ENCODE results near the gene SLC5A9.
"Not testable (repeated sequence)": the region's sequence is repeated elsewhere in the genome, so short reads cannot be mapped to it uniquely, and the experiment has no call there.

The SLC5A9 gene

DNA sequence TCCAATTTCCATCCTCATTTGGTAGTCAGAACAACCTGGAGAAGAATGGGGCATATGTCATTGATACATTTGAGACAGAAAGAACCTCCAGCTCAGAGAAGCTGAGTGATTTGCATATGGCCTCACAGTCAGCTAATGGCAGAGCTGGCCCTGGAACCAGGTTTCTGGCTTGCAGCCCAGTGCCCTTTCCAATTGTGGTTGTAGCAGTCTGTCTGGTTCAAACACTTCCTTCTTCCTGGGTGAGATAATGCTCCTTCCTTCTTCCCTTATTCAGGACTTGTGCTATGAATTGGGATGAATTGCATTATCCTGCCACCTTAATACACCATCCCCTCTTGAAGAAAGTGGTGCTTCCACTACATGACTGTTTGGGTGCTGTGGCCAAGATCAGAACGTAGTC lies 24.2 kb downstream of the SLC5A9 start:
- DNase-seq, result no peak

DNA sequence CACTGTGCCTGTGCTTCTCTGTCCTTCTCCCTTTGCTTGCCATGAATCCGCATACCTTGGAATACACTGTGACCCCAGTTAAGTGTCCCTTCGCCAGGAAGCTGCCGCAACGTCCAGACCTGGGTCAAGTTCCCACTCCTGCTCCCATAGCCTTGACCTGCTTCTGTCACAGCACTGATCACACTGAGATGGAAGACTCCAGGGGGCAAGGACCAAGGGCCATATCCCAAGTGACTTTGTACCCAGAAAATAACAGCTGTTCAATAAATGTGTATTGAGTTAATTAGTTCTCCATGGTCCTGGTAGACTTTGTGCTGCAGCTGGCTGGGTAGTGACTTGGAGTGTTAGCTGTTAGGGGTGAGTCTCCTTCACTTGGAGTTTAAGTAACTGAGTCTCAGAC lies 25.8 kb downstream of the SLC5A9 start:
- no peak for DNase-seq

DNA sequence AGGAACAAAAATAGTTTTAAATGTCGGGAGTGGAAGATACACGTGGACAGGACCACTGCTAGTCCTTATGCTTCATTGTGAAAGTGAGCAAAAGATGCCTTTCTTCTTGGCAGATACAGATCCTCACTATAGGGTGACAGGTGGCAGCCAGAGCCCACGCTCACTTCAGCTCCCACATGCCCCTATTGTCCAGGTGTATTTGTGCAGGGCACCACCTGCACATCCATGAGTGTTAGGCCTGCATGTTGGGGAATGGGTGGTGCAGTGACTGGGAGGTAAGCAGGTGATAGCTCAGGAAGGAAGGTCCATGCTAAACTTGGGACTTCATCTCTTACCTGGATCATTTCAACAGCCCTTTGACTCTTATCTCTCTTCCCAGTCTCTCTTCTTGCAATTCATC lies 27.4 kb downstream of the SLC5A9 start:
- DNase-seq, result no peak

DNA sequence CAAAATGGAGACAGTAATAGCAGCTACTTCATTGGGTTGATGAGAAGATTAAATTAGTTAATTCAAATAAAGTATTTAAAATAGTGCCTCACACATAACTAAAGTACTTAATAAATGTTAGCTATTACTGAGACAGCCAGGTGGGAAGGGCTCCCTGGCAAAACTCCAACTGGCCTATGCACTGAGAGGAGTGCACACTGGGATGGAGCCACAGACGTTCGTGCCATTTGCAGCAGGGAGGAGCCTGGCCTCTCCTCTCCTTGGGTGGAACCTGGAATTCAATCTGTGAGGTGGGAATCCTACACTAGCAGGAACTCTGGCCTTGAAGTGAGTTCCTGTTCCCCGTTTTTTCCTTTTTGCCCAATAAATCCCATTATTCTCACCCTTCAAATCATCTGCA lies 28.1 kb downstream of the SLC5A9 start:
- DNase-seq, result no peak

DNA sequence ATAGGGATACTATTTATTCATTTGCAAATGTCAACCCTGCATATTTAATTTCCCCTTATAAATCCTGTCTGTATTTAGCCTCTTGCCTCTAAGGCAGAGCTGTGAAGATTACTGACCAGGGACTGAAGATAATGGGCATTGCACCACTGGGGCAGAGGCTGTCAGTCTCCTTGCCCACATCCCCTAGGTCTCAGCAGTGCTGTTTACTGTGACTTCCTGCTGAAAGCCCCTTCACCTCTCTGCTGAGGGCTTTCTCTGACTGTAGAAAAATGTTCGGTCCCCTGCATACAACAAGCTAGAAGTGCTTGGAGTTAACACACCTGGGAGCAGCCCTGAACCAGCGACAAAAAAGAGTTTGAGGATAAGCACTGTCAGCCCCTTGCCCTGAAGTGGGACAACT lies 28.8 kb downstream of the SLC5A9 start:
- DNase-seq, result no peak

DNA sequence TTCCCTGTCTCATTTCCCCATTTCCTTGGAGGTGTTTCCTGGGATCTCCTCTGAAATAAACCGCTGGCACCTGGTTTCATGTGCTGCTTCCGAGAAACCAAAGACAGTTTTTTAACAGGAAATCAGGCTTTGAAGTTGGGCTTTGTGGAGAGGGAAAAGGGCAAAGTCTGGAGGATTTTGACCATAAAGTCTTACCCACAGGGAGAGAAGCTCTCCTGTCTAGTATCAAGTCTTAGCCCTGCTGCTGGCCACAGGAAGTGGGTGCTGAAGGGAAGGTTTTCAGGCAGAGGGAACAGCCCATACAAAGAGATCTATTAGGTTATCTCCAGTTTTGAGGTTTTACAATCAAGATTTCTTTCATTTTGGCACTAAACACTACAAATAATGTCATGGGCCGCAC lies 29.3 kb downstream of the SLC5A9 start:
- no peak for DNase-seq

DNA sequence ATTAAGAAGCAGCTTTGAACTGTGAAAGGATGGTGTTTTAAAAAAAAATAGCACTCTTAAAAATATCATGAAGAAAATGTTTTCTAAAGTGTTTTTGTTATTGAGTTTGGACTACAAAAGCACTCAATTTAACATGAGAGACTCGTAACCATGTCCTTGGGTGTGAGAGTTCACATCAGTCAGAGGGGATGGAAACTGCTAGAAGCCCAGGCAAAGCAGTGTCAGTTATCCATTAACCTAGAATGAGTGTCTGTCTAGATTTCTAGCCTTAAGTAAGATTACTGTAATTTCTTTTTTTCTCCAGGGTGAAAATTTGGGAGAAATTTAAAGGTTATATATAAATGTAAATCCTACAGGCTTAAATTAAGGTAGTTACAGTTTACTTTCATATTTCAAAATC lies 31.7 kb downstream of the SLC5A9 start:
- DNase-seq, result no peak

DNA sequence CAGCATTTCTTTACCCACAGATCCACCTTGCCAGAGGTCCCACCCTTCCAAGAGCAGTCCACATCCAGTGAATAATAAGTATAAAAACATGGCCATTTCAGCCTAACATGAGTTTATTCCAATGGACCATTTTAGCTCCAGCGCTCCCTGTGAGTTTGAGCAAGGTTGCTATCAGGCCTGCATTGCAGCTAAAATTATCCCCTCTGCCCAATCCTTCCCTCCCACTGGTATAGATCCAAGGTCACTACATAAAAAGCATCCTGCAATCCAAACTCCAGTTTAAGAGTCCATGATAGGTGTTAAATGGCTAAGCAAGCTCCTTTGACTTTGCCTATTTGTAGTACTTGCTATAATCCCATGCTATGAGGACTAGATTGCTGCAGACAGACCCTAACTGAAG lies 35.6 kb downstream of the SLC5A9 start:
- no peak for DNase-seq

DNA sequence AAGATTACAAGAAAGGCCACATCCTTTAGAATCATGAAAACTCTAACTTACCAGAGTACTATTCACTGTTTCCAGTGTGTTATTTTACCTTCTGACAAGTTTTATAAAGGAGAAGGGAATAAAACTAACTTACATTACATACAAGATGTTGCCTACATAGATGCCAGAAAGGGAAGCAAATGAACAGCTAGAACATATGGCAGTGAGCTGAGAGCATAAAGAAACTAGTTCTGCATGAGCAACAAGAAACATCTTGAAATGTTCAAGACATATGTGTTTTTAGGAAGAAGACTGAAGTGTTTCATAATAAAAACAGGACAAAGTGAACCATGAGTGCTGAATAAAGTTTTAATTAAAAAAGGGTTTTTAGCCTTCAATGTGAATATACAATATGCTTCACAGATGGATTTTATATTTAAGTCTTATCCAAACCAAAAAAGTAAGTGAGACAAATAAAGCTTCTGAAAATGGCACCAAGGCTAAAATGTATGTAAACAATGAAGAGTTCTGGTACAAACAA lies 39.4 kb downstream of the SLC5A9 start:
- no peak for DNase-seq

DNA sequence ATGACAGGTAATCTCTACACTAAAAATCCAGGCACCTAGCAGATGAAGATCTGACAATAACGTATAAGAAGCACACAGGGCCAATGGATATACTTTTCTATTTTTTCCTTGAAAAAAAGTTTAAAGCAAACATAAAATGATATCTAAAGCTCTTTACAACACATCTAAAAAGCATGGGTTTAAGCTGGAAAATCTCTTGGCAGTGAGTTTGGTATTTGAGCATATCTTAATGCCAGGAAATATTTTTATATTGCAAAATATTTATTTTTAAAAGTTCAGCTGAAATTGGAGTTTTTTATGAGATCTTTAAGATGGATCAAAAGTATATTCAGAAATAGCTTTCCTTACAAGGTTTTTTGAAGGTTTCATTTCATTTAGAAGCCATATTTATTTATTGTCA lies 40.5 kb downstream of the SLC5A9 start:
- DNase-seq, result no peak

DNA sequence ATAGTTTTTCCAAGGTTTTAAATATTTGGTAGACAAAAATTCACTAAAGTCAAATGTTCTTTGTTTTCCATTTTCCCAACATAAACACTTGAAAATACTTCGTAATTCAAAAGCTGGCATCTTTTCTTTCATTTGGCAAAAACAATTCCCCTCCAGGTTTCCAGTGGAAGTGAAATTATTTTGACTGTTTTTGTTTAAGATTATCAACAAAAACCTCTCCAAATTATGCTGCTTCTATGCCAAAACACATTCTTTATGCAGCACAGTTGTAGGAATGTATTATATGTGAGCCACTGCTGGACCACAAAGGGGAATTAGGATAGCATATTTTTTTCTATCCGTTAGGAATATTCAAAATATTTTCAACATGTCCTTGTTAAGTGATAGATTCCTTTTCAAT lies 44.1 kb downstream of the SLC5A9 start:
- no peak for DNase-seq

DNA sequence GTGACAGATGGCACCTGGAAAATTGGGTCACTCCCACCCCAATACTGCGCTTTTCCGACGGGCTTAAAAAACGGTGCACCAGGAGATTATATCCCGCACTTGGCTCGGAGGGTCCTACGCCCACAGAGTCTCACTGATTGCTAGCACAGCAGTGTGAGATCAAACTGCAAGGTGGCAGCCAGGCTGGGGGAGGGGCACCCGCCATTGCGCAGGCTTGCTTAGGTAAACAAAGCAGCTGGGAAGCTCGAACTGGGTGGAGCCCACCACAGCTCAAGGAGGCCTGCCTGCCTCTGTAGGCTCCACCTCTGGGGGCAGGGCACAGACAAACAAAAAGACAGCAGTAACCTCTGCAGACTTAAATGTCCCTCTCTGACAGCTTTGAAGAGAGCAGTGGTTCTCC lies 54.9 kb downstream of the SLC5A9 start:
- DNase-seq, result not testable (repeated sequence)

DNA sequence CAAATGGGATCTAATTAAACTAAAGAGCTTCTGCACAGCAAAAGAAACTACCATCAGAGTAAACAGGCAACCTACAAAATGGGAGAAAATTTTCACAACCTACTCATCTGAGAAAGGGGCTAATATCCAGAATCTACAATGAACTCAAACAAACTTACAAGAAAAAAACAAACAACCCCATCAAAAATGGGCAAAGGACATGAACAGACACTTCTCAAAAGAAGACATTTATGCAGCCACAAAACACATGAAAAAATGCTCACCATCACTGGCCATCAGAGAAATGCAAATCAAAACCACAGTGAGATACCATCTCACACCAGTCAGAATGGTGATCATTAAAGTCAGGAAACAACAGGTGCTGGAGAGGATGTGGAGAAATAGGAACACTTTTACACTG lies 59.8 kb downstream of the SLC5A9 start:
- DNase-seq, result not testable (repeated sequence)

DNA sequence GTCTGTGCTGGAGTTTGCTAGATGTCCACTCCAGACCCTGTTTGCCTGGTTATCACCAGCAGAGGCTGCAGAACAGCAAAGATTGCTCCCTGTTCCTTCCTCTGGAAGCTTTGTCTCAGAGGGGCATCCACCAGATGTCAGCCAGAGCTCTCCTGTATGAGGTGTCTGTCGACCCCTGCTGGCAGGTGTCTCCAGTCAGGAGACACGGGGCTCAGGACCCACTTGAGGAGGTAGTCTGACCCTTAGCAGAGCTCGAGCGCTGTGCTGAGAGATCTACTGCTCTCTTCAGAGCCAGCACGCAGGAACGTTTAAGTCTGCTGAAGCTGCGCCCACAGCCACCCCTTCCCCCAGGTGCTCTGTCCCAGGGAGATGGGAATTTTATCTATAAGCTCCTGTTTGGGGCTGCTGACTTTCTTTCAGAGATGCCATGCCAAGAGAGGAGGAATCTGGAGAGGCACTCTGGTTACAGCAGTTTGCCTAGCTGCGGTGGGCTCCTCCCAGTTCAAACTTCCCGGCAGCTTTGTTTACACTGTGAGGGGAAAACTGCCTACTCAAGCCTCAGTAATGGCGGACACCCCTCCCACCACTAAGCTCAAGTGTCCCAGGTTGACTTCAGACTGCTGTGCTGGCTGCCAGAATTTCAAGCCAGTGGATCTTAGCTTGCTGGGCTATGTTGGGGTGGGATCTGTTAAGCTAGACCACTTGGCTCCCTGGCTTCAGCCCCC lies 62.3 kb downstream of the SLC5A9 start:
- DNase-seq, result not testable (repeated sequence)

DNA sequence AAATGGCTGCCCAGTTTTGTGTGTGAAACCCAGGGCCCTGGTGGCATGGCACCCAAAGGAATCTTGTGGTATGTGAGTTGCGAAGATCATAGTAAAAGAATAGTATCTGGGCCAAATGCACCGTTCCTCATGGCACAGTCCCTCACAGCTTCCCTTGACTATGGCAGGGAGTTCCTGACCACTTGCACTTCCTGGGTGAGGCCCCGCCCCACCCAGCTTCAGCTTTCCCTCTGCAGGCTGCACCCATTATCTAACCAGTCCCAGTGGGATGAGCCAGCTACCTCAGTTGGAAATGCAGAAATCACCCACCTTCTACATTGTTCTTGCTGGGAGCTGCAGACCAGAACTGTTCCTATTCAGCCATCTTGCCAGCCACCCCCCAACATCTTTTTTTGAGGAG lies 63.0 kb downstream of the SLC5A9 start:
- DNase-seq, result no peak

DNA sequence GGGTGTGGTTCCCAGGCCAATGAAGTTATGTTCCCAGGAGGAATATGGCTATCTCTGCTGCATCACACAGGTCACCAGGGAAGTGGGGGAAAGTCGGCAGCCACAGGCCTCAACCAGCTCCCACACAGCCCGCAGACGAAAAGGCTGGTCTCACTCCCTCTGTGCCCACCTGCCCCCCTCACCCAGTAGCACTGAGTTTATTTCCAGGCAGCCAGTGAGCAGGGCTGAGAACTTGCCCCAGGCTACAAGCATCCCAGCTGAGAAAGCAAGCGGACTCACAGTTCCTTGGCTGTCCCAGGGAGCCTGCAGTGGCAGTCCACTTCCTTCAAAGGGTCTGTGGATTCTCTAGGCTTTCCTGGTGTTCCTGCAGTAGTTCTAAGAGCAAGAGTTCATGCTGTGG lies 68.9 kb downstream of the SLC5A9 start:
- DNase-seq, result no peak

DNA sequence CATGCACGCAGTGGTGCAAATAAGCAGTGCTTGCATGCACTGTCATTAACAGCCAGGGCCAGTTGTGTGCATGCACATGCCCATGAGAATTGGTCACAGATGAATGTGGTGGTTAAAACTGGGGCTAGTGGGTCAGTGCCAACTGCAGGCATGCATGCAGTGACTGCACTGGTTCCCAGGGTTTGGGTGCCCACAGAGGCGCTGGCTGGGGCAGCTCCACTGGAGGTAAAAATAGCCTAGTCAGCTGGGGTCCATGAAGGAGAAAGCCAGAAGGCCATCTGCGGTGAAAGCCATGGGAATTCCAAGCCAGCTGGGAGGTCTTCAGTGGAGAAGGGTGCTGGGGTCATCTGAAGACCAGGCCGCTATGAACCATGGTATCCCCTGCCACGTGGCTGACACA lies 70.2 kb downstream of the SLC5A9 start:
- no peak for DNase-seq

DNA sequence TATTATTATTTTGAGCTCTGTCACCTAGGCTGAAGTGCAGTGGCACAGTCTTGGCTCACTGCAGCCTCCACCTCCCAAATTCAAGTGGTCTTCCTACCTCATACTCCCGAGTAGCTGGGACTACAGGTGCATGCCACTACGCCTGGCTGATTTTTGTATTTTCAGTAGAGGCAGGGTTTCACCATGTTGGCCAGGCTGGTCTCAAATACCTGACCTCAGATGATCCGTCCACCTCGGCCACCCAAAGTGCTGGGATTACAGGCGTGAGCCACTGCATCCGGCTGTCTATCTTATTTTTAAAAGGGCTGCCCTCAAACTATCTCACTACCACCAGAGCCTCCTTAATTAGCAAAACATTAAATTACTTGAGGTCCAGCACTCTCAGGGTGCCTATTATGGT lies 71.6 kb downstream of the SLC5A9 start:
- not testable (repeated sequence) for DNase-seq

DNA sequence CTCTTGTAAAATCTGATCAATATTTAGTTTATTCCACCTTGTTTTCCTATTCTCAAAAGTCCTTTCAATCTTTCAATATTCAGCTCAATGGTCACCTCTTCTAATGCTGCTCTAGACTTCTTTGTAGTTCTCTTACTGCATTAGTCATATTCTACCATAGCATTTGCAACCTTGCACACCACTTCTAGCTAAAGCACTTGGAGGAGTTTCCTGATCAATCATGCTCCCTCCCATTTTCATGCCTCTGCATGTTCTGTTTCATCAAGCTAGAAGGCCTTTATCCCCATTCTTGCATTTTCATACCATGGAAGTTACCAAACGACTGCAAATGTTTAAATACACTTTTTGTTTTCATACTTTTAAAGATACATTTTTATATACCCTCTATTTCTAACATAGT lies 72.1 kb downstream of the SLC5A9 start:
- DNase-seq, result no peak

Measured in activated effector memory CD4-positive, alpha-beta T cell treated with anti-CD3 and anti-CD28 coated beads, Interleukin-2, amount 50 U/mL, for 16 hours (primary cell).